SK-N-MC (cell line): ENCODE results near the gene SELENOV.

ENCODE experiments used
- EZH2 ChIP-seq: fragments of 200-600 bp; sonication (generic); IDR thresholded peaks from one replicate; pipeline ENCODE4 v1.6.1; 2017; ENCODE audit warnings: antibody characterized with exemption
- POLR2AphosphoS5 ChIP-seq: IDR thresholded peaks from 2 replicates; pipeline ENCODE4 v1.6.1; 2012; ENCODE audit warnings: mild to moderate bottlenecking, low read depth, low read length, borderline replicate concordance

GRCh38 chr19:39481229-39481545 is 33.8 kb upstream of the SELENOV start:
- no peak for TF ChIP-seq EZH2
- TF ChIP-seq POLR2AphosphoS5: no peak
